Measurements from ENCODE around the gene GALNT13. TPM values are rescaled to one million over a fixed set of nuclear protein-coding genes. Genes with fewer than 3 reads are reported as not detected.

Gene GALNT13
- total RNA-seq, 4 donors from 2014 or later: 0.49 to 5.2 (median 1.4) TPM

DNA sequence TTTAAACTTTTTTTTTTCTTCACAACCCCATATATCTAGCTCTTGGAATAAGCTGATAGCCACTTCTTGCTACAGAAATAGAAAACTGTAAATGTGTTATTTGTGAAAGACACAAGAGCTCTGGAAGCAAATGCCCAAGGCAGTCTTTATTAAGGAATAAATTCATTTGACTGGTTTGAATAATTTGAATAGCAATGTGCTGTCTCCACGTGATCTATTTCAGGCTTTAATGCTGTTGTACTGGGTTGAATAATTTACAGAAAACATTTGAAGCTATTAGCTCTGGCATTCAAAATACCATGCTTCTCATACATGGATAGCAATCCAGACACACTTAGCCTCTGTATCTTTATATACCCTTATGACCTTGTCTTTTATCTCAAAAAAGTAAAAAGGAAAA, 460.1 kb downstream of the GALNT13 start:
- H3K4me3 ChIP-seq (ENCODE audit: low read depth, poor library complexity, severe bottlenecking): no peak overlapping the region
- TF ChIP-seq CTCF (IDR thresholded peaks at IDR 0.05) (no peak), POLR2A (IDR thresholded peaks at IDR 0.05) (no peak)
- intact Hi-C loops (cut with DNase I; ENCODE audit: low total_unique reads): no loop called here
- WGBS, 2 donors: 17 to 28% methylated on average over 1 of the region's 1 CpG
- DNase-seq (ENCODE audit: low spot score in 2 of 2): no peak

- TF ChIP-seq POLR2A (IDR thresholded peaks at IDR 0.05): no peak
- no peak for TF ChIP-seq CTCF (IDR thresholded peaks at IDR 0.05)
- intact Hi-C loops (cut with DNase I; ENCODE audit: low total_unique reads): no loop called here
- 79 to 82% methylated on average over 1 of the region's 1 CpG for WGBS, 2 donors
- DNase-seq (ENCODE audit: low spot score in 2 of 2): no peak
- H3K4me3 ChIP-seq (ENCODE audit: low read depth, poor library complexity, severe bottlenecking): no peak overlapping the region
Observed at GRCh38 chr2:154336201-154336600, 464.5 kb downstream of the GALNT13 start.

GRCh38 chr2:154338352-154338967, 466.7 kb downstream of the GALNT13 start:
- intact Hi-C loops (cut with DNase I; ENCODE audit: low total_unique reads): no loop called here
- WGBS, 2 donors: 56 to 59% methylated on average over 3 of the region's 3 CpGs
- no peak overlapping the region for H3K4me3 ChIP-seq (ENCODE audit: low read depth, poor library complexity, severe bottlenecking)
- TF ChIP-seq POLR2A (IDR thresholded peaks at IDR 0.05): no peak
- TF ChIP-seq CTCF (IDR thresholded peaks at IDR 0.05): no peak
- no peak for DNase-seq (ENCODE audit: low spot score in 2 of 2)

DNA sequence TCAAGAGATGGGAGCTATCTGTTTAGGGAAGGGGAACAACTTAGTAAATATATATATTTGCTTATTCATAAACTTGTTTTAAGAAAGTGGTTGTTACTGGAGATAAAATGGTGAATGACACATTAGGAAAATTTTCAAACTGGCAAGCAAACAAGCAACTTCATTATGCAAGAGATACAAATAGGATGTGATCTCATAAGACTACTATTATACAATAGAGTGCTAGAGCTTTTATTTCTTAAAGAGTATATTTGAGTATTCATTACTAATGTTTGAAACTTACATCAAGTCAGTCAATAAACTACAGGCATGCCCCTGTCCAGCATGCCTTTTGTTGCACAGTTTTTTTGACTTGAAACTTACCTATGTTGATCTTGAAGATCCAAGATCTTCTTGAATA, 471.6 kb downstream of the GALNT13 start:
- intact Hi-C loops (cut with DNase I; ENCODE audit: low total_unique reads): no loop called here
- no peak overlapping the region for H3K4me3 ChIP-seq (ENCODE audit: low read depth, poor library complexity, severe bottlenecking)
- TF ChIP-seq CTCF (IDR thresholded peaks at IDR 0.05) (no peak), POLR2A (IDR thresholded peaks at IDR 0.05) (no peak)
- no peak for DNase-seq (ENCODE audit: low spot score in 2 of 2)

GRCh38 chr2:154350911-154351310, 479.2 kb downstream of the GALNT13 start:
- 73 to 75% methylated on average over 3 of the region's 3 CpGs for WGBS, 2 donors
- H3K4me3 ChIP-seq (ENCODE audit: low read depth, poor library complexity, severe bottlenecking): no peak overlapping the region
- intact Hi-C loops (cut with DNase I; ENCODE audit: low total_unique reads): no loop called here
- no peak for DNase-seq (ENCODE audit: low spot score in 2 of 2)
- TF ChIP-seq CTCF (IDR thresholded peaks at IDR 0.05) (no peak), POLR2A (IDR thresholded peaks at IDR 0.05) (no peak)

DNA sequence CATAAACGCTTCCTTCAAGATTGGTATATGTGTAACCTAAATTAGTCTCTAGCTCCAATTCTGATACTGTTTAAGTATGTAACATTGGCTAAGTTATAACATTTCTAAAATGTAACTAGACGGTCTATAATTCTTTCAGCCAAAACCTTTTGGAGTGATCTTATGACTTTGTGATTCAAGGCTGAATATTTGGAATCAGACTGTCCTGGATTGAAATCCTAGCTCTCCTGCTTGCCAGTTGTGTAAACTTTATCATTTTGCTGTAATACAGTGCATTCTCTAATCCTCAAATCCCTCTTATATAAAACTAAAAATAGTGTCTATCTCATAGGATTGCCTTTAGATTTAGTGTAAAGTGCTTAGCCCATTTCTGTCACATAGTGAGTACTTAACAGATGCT, 489.6 kb downstream of the GALNT13 start:
- H3K4me3 ChIP-seq (ENCODE audit: low read depth, poor library complexity, severe bottlenecking): no peak overlapping the region
- intact Hi-C loops (cut with DNase I; ENCODE audit: low total_unique reads): no loop called here
- TF ChIP-seq POLR2A (IDR thresholded peaks at IDR 0.05): no peak
- no peak for TF ChIP-seq CTCF (IDR thresholded peaks at IDR 0.05)
- 79% methylated on average over 2 of the region's 2 CpGs for WGBS, 2 donors
- no peak for DNase-seq (ENCODE audit: low spot score in 2 of 2)

Data from lower leg skin (tissue), 4 donors.